ENCODE data around the gene PNPLA3. TPM values are rescaled to one million over a fixed set of nuclear protein-coding genes. Genes with fewer than 3 reads are reported as not detected.
A peak's percentile ranks its signal among the peaks of the same experiment; 100 is the strongest.

Gene PNPLA3, protein sequence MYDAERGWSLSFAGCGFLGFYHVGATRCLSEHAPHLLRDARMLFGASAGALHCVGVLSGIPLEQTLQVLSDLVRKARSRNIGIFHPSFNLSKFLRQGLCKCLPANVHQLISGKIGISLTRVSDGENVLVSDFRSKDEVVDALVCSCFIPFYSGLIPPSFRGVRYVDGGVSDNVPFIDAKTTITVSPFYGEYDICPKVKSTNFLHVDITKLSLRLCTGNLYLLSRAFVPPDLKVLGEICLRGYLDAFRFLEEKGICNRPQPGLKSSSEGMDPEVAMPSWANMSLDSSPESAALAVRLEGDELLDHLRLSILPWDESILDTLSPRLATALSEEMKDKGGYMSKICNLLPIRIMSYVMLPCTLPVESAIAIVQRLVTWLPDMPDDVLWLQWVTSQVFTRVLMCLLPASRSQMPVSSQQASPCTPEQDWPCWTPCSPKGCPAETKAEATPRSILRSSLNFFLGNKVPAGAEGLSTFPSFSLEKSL
- 2.9 and 14.1 TPM in 2 replicates for total RNA-seq (2014; rRNA removed; shearing (Covaris generic))

DNA sequence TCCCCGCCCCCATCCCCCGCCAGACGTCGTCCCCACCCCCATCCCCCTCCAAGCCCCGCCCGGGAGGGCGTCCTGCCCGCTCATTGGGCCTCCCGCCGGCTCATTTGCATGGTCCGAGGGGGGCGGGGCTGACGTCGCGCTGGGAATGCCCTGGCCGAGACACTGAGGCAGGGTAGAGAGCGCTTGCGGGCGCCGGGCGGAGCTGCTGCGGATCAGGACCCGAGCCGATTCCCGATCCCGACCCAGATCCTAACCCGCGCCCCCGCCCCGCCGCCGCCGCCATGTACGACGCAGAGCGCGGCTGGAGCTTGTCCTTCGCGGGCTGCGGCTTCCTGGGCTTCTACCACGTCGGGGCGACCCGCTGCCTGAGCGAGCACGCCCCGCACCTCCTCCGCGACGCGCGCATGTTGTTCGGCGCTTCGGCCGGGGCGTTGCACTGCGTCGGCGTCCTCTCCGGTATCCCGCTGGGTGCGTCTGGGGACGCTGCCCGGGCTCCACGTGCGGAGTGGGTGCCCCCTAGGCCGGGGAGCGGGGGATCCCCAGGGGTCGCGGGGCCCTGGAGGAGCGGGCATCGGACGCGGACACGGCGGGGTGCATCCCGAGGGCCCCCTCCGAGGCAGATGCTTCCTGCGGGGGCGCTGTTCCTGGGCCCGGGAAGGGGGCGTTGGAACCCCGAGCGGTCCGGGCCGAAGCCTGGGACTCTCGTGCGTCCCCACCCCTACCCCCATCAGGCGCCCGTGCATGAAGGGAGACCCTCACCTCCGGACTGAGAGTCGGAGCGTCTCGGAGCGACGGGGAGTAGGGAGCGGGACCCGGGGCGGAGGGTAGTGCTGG, at the start of gene PNPLA3:
Gene PNPLA3, plus strand, starts transcription at position 175 of the 834 bp plus-strand sequence. Its CDS starts 107 bp downstream, at position 282.
- Histone ChIP-seq H3K36me3 (0 out of 2 replicates have a peak, but pooled peaks cover under 1% of the 10 kb centered on the region), H3K27me3 (replicated peaks) (no peaks in the 10 kb centered on the region), H3K27ac (peak within 1 kb of the TSS; percentile 73), H3K4me3 (peak within 1 kb of the TSS; percentile 69), H3K9me3 (replicated peaks) (no peaks in the 10 kb centered on the region), H3K4me1 (replicated peaks) (peaks cover 65% of the 10 kb centered on the region)
- peak; percentile 87 to 92 for DNase-seq (ENCODE audit: low read depth in 1 of 2, low spot score in 2 of 2)

DNA sequence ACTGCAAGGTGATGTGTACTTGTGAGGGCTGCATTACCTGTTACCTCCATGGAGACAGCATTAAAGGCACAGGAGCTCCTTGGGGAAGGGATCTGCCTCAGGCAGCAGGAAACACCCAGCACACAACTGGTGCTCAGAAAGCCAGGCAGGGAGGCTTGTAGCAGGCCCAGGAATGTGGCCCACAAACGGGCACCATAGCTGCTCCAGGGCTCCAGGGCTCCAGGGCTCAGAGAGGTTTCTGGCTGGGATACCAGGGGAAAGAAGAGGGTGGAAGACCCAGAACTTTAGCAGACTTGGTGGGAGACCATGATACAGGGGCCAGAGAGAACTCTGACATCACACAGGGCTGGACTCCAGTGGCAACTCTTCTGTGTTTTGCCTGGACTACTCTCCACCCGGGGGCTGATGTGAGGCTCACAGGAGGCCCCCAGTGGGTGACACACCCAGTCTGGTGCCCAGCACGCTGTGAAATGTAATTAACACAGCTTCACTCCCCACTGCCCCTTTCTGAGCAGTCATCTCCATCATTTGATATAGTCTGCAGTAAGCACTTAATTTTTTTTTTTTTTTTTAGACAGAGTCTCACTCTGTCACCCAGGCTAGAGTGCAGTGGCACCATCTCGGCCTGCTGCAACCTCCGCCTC, 46.6 kb upstream of the PNPLA3 start:
- Histone ChIP-seq H3K4me3 (no peak overlapping the region), H3K4me1 (replicated peaks) (no peaks in the 10 kb centered on the region), H3K9me3 (replicated peaks) (no peaks in the 10 kb centered on the region; the same call in 1 of the 2 replicates), H3K36me3 (no peaks in the 10 kb centered on the region), H3K27me3 (replicated peaks) (no peaks in the 10 kb centered on the region; the same call in 1 of the 2 replicates), H3K27ac (no peak overlapping the region)
- no peak for DNase-seq (ENCODE audit: low read depth in 1 of 2, low spot score in 2 of 2)

DNA sequence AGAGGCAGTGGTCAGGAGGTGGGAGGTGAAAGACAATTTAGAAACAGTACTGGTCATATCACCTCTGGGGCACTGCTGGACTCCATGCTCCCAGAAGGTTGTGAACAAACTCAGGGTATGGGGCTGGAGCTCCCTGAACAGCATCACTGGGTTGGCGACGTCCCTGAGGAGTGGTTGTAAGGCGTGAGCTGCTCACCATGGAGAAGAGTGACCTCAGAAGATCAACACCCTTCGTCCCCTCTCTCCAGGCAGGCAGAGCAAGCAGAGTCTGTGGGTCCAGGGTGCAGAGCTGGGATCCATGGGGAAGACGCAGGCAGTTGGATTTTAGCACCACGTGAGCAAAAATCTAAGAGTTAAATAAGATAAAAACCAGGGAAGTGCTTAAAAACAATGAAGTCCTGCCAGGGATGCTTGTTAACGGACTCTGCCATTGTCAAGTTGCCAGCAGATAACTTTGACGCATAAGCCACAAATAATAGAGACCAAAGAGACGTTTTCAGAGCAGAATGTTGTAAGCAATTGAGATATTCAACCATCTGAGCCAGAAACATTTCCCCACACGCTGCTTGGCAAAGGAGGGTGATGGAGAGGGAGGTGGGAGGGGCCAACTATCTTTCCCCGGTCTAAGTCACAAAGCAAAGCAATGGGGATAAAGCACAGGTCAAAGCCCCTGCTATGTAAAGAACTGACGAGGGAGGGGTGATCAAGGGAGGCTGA, 45.4 kb upstream of the PNPLA3 start:
- no peaks in the 10 kb centered on the region; the same call in 1 of the 2 replicates for H3K27me3 ChIP-seq (replicated peaks)
- no peak for DNase-seq (ENCODE audit: low read depth in 1 of 2, low spot score in 2 of 2)
- no peak overlapping the region for H3K4me3 ChIP-seq
- no peaks in the 10 kb centered on the region for H3K36me3 ChIP-seq
- no peak overlapping the region for H3K27ac ChIP-seq
- H3K4me1 ChIP-seq (replicated peaks): no peaks in the 10 kb centered on the region
- no peaks in the 10 kb centered on the region; the same call in 1 of the 2 replicates for H3K9me3 ChIP-seq (replicated peaks)

DNA sequence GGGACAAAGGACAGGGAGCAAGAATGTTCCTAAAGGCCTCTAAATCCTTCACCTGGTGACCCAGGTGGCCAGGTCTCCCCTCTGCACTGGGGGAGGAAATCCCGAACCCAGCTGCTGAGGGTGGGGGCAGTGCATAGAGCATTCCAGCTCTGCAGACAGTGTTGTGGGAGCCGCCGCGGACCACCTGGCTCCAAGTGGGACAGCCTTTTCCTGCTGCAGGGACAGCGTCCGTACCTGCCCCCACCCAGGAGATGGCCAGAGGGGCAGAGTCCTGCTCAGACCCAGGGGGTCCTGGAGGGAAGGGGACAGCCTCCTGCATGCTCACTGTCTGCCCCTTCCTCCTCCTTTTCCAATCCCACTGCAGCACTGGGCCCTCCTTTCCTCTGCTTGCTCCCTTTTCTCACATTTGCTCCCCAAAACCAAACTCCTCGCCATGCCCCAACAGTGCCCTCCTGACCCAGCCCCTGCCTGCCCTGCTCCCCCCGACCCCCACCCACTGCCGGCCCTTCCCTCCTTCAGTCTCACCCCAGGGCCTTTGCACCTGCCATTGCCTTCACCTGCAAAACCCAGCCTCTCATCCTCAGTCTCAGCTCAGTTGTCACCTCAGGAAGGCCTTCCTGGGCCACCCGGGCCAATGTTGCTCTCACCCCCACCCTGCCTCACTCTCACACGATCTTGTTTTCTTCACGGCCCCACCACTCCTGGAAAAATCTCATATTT, 44.6 kb upstream of the PNPLA3 start:
- H3K36me3 ChIP-seq: no peaks in the 10 kb centered on the region
- no peaks in the 10 kb centered on the region for H3K4me1 ChIP-seq (replicated peaks)
- no peak for DNase-seq (ENCODE audit: low read depth in 1 of 2, low spot score in 2 of 2)
- H3K9me3 ChIP-seq (replicated peaks): no peaks in the 10 kb centered on the region; the same call in 1 of the 2 replicates
- no peak overlapping the region for H3K27ac ChIP-seq
- H3K27me3 ChIP-seq (replicated peaks): no peaks in the 10 kb centered on the region; the same call in 1 of the 2 replicates
- no peak overlapping the region for H3K4me3 ChIP-seq

DNA sequence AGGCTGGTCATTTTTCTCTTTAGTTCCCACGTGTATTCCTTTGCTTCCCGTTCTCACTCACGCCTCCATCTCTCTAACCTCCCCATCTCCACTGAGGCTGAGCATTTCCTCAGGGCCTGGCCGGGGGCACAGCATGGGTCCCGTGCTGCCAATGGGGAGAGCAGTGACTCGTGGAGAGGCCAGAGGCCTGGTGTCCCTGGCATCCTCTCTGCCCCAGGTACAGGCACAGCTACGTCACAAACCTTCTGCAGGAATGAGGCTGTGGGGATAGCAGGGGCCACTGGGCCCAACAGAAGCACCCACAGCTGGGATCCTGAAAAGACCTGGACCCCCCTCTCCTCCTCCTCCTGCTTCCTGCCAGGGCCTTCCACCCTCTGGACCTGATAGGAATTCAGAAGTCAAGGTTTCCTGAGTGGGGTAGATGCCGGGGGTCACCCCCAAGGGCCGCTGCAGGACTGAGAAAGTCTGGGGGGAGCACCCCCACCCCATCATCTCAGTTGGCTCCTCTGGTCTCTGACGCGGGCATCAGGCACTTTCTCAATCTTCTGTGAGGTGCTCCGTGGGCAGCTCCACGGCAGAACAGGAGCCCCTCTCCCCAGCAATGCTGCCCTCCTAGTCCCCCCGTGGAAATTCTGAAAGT, 43.6 kb upstream of the PNPLA3 start:
- no peaks in the 10 kb centered on the region for H3K36me3 ChIP-seq
- H3K9me3 ChIP-seq (replicated peaks): no peaks in the 10 kb centered on the region; the same call in 1 of the 2 replicates
- no peaks in the 10 kb centered on the region for H3K4me1 ChIP-seq (replicated peaks)
- no peaks in the 10 kb centered on the region; the same call in 1 of the 2 replicates for H3K27me3 ChIP-seq (replicated peaks)
- H3K4me3 ChIP-seq: no peak overlapping the region
- no peak for DNase-seq (ENCODE audit: low read depth in 1 of 2, low spot score in 2 of 2)
- H3K27ac ChIP-seq: no peak overlapping the region

DNA sequence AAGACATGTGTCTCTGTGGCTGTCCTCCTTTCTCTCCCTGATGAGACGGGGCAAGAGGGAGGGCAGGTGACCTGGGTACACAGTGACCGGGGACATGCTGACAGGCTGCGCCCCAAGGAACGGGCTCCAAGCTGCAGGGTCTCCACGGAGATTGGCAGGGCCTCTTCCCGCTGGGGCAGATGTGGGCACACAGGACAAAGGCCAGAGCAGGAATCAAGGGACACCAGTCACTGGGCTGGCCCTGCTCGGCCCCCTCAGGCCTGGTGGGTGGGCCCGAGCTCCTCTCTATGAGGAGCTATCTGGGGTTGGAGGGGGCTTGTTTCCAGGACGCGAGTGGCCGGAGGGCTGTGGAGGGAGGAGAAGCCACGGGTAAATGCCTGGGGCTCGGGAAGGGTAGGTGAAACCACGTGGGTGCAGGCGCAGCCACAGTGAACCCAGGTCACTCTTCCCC, 43.0 kb upstream of the PNPLA3 start:
- no peak for DNase-seq (ENCODE audit: low read depth in 1 of 2, low spot score in 2 of 2)

DNA sequence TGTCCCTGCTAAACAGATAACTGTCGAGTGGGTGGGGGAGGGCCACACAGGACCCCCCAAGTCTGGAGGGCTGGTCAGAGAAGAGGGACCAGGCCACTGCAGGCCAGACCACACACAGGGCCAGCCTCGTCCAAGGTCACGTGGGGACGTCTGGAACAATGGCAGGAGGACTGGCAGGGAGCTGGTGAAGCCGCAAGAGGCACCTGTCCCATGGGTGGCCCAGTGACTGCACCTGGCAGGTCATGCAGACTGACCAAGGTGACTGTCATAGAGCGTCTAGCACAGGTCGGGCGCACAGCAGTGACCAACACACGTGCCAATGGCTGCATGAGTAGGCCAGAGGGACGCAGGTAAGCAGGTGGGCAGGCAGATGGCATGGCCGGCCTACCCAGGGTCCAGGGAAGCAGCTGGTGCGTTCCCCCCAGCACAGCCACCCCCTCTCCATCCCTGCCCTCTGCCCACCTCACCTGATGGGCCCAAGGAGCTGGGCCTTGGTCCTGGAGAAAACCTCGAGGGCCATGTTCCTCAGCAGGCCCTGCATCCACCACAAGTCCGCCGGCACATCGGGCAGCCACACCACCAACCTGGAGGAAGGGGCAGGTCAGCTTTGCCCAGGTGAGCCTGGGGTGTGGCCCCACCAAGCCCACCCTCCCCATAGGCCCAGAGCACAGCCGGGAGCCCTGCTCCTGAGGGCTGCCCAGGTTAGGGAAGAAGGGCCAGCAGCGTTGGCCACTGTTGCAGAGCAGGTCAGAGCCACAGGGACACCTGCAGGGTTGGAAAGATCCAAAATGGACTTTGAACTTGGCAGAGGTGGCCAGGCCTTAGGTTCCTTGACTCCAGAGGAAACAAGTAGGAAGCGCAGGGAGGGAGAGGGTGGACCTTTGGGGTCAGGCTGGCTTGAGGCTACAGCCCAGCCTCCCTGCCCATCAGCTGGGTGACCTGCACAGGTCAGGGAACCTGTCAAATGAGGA, 42.2 kb upstream of the PNPLA3 start:
- no peaks in the 10 kb centered on the region; the same call in 1 of the 2 replicates for H3K9me3 ChIP-seq (replicated peaks)

More for the DNA sequence above, 43.0 kb upstream of the PNPLA3 start:
- Histone ChIP-seq H3K4me1 (replicated peaks) (no peaks in the 10 kb centered on the region), H3K4me3 (no peak overlapping the region), H3K27ac (no peak overlapping the region), H3K36me3 (no peaks in the 10 kb centered on the region), H3K9me3 (replicated peaks) (no peaks in the 10 kb centered on the region; the same call in 1 of the 2 replicates), H3K27me3 (replicated peaks) (no peaks in the 10 kb centered on the region; the same call in none of the 2 replicates)

DNA sequence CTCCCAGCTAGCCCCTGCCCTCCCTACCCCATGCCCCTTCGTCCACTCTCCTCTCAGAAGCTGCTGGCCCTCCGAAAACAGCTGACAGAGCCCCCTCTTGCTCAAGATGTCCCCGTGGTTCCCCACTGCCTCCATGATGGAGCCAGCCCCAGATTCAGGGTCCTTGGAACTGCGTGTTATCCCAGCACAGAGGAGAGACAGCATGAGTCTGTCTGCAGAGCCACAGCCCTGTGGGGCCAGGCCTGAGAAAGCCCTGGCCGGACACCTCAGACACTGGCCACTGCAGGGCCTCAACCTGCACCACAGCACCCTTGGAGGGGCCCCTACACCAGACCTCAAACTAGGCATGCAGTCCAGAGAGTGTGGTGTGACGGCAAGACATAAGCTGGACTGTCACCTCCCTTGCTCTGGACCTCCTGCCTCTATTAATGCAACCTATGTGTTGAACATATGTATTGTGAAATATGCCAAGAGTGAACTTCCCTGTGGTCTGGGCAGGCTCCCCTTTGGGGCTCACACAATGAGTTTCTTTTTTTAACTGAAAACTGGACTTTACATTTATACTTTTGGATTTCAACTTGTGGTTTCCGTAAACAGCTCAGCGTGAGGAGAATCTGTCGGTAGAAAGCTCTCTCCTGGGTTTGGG, 41.4 kb upstream of the PNPLA3 start:
- peaks cover 3% of the 10 kb centered on the region; the same call in 1 of the 2 replicates for H3K27me3 ChIP-seq (replicated peaks)
- H3K4me1 ChIP-seq (replicated peaks): no peaks in the 10 kb centered on the region
- H3K4me3 ChIP-seq: no peak overlapping the region
- no peaks in the 10 kb centered on the region for H3K9me3 ChIP-seq (replicated peaks)
- DNase-seq (ENCODE audit: low read depth in 1 of 2, low spot score in 2 of 2): no peak
- no peak overlapping the region for H3K27ac ChIP-seq
- H3K36me3 ChIP-seq: no peaks in the 10 kb centered on the region

More for the DNA sequence above, 42.2 kb upstream of the PNPLA3 start:
- H3K36me3 ChIP-seq: no peaks in the 10 kb centered on the region
- no peak overlapping the region for H3K4me3 ChIP-seq
- H3K27ac ChIP-seq: no peak overlapping the region
- no peaks in the 10 kb centered on the region; the same call in none of the 2 replicates for H3K27me3 ChIP-seq (replicated peaks)
- DNase-seq (ENCODE audit: low read depth in 1 of 2, low spot score in 2 of 2): no peak
- no peaks in the 10 kb centered on the region for H3K4me1 ChIP-seq (replicated peaks)

DNA sequence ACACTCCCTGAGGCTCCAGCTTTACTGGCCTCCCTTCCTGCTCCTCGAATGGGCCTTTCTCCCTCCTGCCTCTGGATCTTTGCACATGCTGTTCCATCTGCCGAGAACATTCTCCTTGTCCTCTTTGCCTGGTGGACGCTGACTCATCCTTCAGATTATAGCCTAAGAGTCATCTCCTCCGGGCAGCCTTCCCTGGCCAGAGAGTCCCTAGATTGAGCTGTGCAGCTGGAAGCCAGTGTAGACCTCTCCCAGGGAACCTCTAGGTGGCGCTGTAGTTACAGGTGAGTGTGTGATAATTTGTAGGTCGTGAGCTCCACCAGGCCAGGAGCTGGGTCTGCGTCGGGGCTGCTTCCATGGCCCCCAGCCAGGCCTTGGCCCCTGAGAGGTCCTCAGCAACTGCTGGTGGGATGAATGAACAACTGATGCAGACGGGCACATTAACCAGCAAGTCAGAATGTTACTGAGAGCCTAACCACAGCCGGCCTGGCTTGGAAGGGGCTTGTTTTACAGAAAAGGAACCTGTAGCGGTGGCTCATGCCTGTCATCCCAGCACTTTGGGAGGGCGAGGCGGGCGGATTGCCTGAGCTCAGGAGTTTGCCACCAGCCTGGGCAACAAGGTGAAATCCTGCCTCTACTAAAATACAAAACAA, 40.5 kb upstream of the PNPLA3 start:
- no peak overlapping the region for H3K4me3 ChIP-seq
- H3K36me3 ChIP-seq: no peaks in the 10 kb centered on the region
- H3K27ac ChIP-seq: no peak overlapping the region
- no peaks in the 10 kb centered on the region for H3K4me1 ChIP-seq (replicated peaks)
- H3K9me3 ChIP-seq (replicated peaks): no peaks in the 10 kb centered on the region
- peaks cover 3% of the 10 kb centered on the region; the same call in 1 of the 2 replicates for H3K27me3 ChIP-seq (replicated peaks)
- peak; percentile 47 to 64 for DNase-seq (ENCODE audit: low read depth in 1 of 2, low spot score in 2 of 2)

DNA sequence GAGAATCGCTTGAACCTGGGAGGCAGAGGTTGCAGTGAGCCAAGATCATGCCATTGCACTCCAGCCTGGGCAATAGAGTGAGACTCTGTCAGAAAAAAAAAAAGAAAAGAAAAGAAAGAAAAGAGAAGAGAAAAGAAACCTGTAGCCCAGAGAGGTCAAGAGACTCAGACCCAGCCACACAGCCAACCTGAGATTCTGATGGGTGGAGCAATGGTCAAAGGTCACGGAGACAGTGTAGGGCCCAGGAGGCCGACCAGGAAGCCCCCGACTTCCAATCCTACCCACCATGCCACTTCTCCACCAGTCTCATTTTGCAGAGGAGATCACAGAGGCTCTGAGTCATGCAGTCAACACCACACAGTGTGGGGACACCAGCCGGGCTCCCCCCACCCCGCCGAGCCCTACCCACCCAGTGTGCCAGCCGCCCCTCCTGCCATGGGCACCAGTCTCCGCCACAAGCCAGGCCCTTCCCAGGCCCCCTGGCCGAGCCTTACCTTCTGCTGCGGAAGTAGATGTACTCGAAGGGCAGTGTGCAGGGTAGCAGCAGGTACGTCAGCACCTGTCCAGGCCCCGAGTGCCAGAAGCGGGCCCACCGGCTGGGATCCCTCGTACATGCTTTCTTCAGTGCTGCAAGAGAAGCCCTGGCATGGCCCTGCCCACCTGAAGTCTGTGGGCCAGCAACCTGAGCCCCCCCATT, 39.7 kb upstream of the PNPLA3 start:
- Histone ChIP-seq H3K27ac (no peak overlapping the region), H3K4me3 (no peak overlapping the region), H3K36me3 (no peaks in the 10 kb centered on the region), H3K9me3 (replicated peaks) (no peaks in the 10 kb centered on the region), H3K4me1 (replicated peaks) (no peaks in the 10 kb centered on the region), H3K27me3 (replicated peaks) (peaks cover 4% of the 10 kb centered on the region; the same call in 1 of the 2 replicates)
- DNase-seq (ENCODE audit: low read depth in 1 of 2, low spot score in 2 of 2): no peak
